Hindlimb muscle (tissue), 1 donor: ENCODE results near the gene CX3CL1. TPM values are rescaled to one million over a fixed set of nuclear protein-coding genes. Genes with fewer than 3 reads are reported as not detected.
"Not testable (repeated sequence)": the region's sequence is repeated elsewhere in the genome, so short reads cannot be mapped to it uniquely, and the experiment has no call there.

ENCODE experiments used
- DNase-seq: peaks from one replicate; pipeline ENCODE4 v3.0.0-alpha.2; 2013
- polyA plus RNA-seq: library from polyadenylated mRNA; unstranded; fragments of 120-200 nt; gene quantifications from one replicate; pipeline ENCODE4 v1.2.1, GENCODE V29; 2013; ENCODE audit not compliant: insufficient read length

The CX3CL1 gene
- polyA plus RNA-seq, 1 donor: 4.9 TPM

DNA sequence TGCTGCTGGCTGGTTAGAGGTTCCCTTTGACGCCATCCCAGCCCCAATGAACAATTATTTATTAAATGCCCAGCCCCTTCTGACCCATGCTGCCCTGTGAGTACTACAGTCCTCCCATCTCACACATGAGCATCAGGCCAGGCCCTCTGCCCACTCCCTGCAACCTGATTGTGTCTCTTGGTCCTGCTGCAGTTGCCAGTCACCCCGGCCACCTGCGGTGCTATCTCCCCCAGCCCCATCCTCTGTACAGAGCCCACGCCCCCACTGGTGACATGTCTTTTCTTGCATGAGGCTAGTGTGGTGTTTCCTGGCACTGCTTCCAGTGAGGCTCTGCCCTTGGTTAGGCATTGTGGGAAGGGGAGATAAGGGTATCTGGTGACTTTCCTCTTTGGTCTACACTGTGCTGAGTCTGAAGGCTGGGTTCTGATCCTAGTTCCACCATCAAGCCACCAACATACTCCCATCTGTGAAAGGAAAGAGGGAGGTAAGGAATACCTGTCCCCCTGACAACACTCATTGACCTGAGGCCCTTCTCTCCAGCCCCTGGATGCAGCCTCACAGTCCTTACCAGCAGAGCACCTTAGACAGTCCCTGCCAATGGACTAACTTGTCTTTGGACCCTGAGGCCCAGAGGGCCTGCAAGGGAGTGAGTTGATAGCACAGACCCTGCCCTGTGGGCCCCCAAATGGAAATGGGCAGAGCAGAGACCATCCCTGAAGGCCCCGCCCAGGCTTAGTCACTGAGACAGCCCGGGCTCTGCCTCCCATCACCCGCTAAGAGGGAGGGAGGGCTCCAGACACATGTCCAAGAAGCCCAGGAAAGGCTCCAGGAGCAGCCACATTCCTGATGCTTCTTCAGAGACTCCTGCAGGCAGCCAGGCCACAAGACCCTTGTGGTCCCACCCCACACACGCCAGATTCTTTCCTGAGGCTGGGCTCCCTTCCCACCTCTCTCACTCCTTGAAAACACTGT, 11.3 kb downstream of the CX3CL1 start:
- no peak for DNase-seq

DNA sequence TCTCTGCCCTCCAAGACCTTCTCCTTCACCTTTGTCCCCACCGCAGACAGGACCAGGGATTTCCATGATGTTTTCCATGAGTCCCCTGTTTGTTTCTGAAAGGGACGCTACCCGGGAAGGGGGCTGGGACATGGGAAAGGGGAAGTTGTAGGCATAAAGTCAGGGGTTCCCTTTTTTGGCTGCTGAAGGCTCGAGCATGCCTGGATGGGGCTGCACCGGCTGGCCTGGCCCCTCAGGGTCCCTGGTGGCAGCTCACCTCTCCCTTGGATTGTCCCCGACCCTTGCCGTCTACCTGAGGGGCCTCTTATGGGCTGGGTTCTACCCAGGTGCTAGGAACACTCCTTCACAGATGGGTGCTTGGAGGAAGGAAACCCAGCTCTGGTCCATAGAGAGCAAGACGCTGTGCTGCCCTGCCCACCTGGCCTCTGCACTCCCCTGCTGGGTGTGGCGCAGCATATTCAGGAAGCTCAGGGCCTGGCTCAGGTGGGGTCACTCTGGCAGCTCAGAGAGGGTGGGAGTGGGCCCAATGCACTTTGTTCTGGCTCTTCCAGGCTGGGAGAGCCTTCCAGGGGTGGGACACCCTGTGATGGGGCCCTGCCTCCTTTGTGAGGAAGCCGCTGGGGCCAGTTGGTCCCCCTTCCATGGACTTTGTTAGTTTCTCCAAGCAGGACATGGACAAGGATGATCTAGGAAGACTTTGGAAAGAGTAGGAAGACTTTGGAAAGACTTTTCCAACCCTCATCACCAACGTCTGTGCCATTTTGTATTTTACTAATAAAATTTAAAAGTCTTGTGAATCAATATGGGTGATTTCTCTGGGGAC, 12.2 kb downstream of the CX3CL1 start:
- DNase-seq: no peak

- no peak for DNase-seq
These were observed 12.8 kb downstream of the CX3CL1 start for GRCh38 chr16:57385083-57385482.

DNA sequence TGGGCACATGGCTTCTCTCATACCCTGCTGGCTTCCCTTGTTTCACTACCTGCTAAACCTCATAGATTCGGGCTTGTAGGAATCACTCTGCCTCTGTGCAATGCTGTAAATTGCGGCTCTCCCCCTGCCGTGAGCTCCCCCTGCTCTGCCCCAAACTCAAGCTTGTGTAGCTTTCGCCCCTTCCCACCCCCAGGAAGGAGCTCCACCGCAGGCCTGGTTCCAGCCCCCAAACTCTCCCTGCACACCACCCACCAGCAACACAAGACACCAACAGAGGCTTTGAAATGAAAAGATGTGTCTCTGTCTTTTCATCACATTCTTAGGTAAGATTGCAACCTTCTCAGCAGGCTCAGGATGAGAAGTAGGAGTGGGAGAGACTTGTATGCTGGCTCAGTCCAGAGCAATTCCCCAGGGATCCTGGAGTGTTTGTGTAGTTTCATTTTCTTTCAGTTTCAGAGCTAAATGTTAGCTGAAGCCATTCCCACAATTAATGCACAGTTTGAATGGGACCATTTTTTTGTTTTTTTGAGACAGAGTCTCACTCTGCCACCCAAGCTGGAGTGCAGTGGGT, 14.2 kb downstream of the CX3CL1 start:
- DNase-seq: peak; percentile 68

DNA sequence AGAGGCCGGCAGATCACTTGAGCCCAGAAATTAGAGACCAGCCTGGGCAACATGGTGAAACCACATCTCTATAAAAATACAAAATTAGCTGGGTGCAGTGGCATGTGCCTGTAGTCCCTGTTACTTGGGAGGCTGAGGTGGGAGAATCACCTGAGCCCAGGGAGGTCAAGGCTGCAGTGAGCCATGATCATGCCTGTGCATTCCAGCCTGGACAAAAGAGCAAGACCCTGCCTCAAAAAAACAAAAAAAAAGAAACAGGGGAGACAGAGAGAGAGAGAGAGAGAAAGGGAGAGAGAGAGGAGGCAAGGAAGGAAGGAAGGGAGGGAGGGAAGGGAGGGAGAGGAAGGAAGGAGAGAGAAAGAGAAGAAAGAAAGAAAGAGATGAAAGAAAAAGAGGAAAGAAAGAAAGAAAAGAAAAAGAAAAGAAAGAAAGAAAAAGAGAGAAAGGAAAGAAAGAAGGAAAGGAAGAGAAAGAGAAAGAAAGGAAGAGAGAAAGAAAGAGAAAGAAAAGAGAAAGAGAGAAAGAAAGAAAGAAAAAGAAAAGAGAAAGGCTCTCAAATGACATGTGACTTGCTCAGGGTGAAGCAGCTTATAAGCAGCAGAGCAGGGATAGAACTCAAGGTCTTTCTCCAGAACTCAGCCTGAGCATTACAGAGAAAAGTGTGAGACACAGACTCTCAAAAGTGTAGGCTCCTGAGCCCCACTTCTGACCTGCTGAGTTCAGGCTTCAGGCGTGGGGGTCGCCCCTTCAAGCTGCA, 15.5 kb downstream of the CX3CL1 start:
- no peak for DNase-seq

DNA sequence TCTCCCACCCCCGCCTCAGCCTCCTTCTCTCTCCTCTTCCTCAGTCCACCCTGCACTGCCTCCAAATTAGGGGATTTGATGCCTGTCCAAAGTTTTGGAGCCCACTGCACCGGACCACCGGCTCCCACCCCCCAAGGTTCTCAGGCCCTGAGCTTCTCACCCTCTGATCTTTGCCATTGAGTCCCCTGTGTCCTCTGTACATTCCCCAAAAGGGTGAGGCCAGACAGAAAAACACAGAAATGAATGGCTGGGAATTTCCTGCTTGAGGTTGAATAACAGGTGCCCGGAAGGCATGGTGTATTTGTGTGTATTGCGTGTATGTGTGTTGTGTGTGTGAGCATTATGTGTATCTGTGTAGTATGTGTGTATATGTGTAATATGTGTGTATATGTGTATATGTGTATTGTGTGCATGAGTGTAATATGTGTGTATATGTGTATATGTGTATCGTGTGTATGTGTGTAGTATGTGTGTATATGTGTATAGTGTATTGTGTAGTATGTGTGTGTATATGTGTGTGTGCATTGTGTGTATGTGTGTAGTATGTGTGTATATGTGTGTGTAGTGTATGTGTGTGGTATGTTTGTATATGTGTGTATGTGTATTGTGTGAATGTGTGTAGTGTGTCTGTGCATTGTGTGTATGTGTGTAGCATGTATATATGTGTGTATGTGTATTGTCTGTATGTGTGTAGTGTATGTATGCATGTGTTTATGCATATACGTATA, 16.2 kb downstream of the CX3CL1 start:
- no peak for DNase-seq

GRCh38 chr16:57389087-57389468, 16.8 kb downstream of the CX3CL1 start:
- DNase-seq: no peak

DNA sequence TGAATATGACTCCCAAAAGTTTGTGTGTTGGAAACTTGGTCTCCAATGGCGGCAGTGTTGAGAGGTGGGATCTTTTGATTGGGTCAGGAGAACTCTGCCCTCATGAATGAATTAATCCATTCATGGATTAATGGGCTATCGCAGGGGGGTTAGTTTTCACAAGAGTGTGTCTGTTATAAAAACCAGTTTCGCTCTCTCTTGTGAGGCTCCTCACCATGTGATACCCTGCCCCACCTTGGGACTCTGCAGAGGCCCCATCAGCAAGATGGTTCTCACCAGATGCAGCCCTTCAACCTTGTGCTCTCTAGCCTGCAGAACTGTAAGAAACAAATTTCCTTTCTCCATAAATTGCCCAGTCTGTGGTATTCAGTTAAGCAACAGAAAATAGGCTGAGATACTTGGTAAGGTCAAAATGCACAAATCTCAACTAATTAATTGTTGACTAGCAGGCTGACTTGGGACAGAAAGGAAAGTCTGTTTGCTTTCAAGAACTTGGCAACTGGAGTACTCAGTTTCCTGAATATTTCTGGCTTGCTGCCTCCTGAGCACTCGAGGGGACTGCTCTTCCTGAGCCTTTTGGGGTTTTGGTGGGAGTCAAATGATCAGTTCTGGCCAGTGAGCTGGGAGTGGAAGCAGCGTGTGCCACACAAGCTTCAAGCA, 18.5 kb downstream of the CX3CL1 start:
- DNase-seq: no peak

GRCh38 chr16:57391300-57391699, 19.0 kb downstream of the CX3CL1 start:
- DNase-seq: no peak

GRCh38 chr16:57391708-57392107, 19.4 kb downstream of the CX3CL1 start:
- DNase-seq: no peak

DNA sequence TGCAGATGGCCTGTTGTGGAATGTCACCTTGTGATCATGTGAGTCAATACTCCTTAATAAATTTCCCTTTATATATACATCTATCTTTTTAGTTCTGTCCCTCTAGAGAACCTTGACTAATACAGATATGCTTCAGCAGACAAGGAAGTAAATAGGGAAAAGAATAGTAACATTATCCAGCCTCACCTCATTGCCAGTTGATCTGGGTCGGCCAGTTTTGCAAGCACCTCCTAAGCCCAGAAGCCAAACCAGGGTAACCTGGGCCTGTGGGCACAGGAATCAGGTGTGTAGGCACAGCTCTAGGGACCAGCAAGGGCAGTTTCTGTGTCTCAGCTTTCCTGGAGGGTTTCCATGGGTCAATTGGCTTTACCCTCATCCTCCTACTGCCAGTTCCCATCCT, 20.4 kb downstream of the CX3CL1 start:
- no peak for DNase-seq

DNA sequence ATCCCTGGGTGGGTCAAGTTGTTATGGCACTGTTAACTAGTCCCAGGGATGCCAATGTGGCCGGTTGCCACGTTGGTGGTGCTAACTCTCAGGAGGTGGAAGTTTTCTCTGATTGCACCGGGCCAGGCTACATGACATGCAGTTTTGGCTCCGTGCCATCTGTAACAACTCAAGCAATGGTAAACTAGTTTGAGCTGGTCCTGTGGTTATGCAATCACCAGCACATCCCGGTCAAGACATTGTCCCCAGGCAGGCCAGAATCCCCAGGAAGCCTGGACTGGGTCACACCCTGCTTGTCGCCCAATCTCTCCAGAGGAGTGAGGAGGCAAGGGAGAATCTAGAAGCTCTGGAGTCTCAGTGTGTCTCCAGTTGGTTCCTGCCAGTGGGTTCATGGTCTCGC, 22.2 kb downstream of the CX3CL1 start:
- no peak for DNase-seq

DNA sequence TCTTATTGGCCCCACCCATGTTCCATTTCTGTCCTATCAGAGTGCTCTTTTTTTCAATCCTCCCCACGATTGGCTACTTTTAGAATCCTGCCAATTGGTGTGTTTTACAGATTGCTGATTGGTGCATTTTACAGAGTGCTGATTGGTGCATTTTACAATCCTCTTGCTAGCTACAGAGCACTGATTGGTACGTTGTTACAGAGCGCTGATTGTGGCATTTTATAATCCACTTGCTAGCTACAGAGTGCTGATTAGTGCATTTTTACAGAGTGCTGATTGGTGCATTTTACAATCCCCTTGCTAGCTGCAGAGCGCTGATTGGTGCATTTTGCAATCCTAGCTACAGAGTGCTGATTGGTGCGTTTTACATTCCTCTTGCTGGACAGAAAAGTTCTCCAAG, 22.7 kb downstream of the CX3CL1 start:
- no peak for DNase-seq

DNA sequence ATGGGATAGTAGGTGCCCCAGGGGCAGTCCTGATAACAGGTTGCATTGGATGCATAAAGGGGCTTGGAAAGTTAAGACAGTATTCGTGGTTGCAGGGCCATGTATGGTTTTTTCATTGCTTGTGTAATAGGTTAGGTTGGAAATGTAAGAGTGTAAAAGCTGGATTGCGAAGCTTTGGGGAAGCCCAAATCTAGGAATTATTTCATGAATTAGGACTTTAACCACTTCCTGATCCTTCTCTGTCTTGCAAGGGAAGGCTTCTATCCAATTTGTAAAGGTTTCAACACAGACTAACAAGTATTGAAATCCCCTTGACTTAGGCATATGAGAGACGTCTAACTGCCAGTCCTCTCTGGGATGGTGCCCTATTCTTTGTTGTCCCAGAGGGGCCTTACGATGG, 24.5 kb downstream of the CX3CL1 start:
- DNase-seq: no peak

- DNase-seq: not testable (repeated sequence)
These were observed 25.2 kb downstream of the CX3CL1 start for GRCh38 chr16:57397493-57397892.

DNA sequence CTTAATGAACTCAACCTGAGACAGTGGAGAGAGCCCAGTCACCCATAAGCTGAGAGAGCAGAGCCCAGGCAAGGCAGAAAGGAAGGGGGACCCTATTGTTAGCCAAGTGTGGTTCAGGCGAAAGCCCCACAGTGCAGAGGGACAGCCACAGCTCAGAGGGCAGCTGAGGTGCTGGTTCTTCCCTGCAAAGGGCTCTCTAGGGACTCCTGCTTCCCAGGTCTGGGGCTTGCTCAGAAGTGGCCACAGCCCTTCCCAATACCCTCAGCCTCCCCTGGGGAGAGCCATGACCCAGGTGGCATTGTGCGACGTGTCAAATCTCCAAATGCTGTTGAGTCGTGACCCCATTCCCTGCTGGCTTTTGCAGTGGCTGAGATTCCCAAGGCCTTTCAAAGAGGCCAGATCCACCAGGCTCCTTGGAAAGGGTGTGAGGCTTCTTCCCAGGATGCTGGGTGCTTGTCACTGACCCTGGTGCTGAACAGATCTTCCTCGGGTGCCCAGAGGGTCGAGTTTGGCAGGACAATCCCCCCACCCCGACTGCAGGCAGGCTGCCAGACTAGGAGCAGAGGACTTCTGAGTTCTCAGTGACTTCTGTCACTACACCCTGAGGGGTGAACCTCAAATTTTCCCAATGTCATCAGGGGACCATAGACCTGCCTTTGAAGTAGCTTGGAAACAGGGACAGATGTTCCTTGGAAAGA, 29.8 kb downstream of the CX3CL1 start:
- DNase-seq: no peak

GRCh38 chr16:57403965-57404817, 31.9 kb downstream of the CX3CL1 start, which contains the start of gene CCL17:
CCL17 (plus strand) TSS chr16:57404767; CDS start chr16:57413933, 9,166 bp downstream.
- no peak for DNase-seq

GRCh38 chr16:57405097-57405496, 32.8 kb downstream of the CX3CL1 start:
- no peak for DNase-seq

- no peak for DNase-seq
These were observed 34.6 kb downstream of the CX3CL1 start for GRCh38 chr16:57406881-57407280.
